HG03571 (cell line): ENCODE measurements around the gene ATL2.
A peak's percentile ranks its signal among the peaks of the same experiment; 100 is the strongest.
"Not testable (repeated sequence)": the region's sequence is repeated elsewhere in the genome, so short reads cannot be mapped to it uniquely, and the experiment has no call there.

Experiments used
- ATAC-seq: cut with Tn5 transposase; IDR thresholded peaks from one replicate; pipeline ENCODE4 v1.9.1; 2021; ENCODE audit not compliant: unreplicated experiment

The ATL2 gene

GRCh38 chr2:38377050-38377828 is at the start of gene ATL2:
Gene ATL2 (minus strand): TSS chr2:38377273. CDS start chr2:38377260, 13 bp downstream.
- peak; percentile 84 for ATAC-seq

- ATAC-seq: no peak
Observed at GRCh38 chr2:38423763-38424162, 46.7 kb upstream of the ATL2 start.

GRCh38 chr2:38421274-38422056 is 44.4 kb upstream of the ATL2 start:
- no peak for ATAC-seq

GRCh38 chr2:38419499-38419898 is 42.4 kb upstream of the ATL2 start:
- ATAC-seq: no peak

- no peak for ATAC-seq
Observed at GRCh38 chr2:38418735-38419134, 41.7 kb upstream of the ATL2 start.

GRCh38 chr2:38417745-38418689 is 40.9 kb upstream of the ATL2 start:
- no peak for ATAC-seq

- no peak for ATAC-seq
Observed at GRCh38 chr2:38416296-38417036, 39.4 kb upstream of the ATL2 start.

GRCh38 chr2:38415728-38416291 is 38.7 kb upstream of the ATL2 start:
- ATAC-seq: no peak

- ATAC-seq: no peak
Observed at GRCh38 chr2:38415023-38415422, 38.0 kb upstream of the ATL2 start.

GRCh38 chr2:38412235-38412871 is 35.3 kb upstream of the ATL2 start:
- not testable (repeated sequence) for ATAC-seq

GRCh38 chr2:38409156-38410102 is 32.4 kb upstream of the ATL2 start:
- peak; percentile 47 for ATAC-seq

- no peak for ATAC-seq
Observed at GRCh38 chr2:38407111-38407682, 30.1 kb upstream of the ATL2 start.

- no peak for ATAC-seq
Observed at GRCh38 chr2:38406597-38407110, 29.6 kb upstream of the ATL2 start.

GRCh38 chr2:38405917-38406596 is 29.0 kb upstream of the ATL2 start:
- ATAC-seq: no peak

- no peak for ATAC-seq
Observed at GRCh38 chr2:38400513-38400912, 23.4 kb upstream of the ATL2 start.

GRCh38 chr2:38398739-38399138 is 21.7 kb upstream of the ATL2 start:
- ATAC-seq: no peak

- no peak for ATAC-seq
Observed at GRCh38 chr2:38394903-38395341, 17.8 kb upstream of the ATL2 start.
